HepG2 (cell line): ENCODE results near the gene BBS1. TPM values are rescaled to one million over a fixed set of nuclear protein-coding genes. Genes with fewer than 3 reads are reported as not detected.

ENCODE experiments used
- AGO1 ChIP-seq: fragments of 200-400 bp; formaldehyde crosslinking; IDR thresholded peaks from 2 replicates; pipeline ENCODE4 v1.6.1; 2017; ENCODE audit warnings: mild to moderate bottlenecking, low read depth, low read length, moderate library complexity; ENCODE audit not compliant: poor library complexity, severe bottlenecking
- BORCS8-MEF2B ChIP-seq: sonication (generic); formaldehyde crosslinking; IDR thresholded peaks from 2 replicates; pipeline ENCODE4 v1.8.0; 2022; ENCODE audit warnings: mild to moderate bottlenecking, missing genetic modification reagents
- CCDC6 ChIP-seq: sonication (generic); formaldehyde crosslinking; IDR thresholded peaks from 2 replicates; pipeline ENCODE4 v1.8.1; 2022; ENCODE audit warnings: mild to moderate bottlenecking, missing genetic modification reagents, moderate library complexity
- CEBPZ ChIP-seq: IDR thresholded peaks from 2 replicates; pipeline ENCODE4 v1.6.1; 2012; ENCODE audit warnings: low read length, improper control_type of control experiment
- EHMT2 ChIP-seq: fragments of 200-600 bp; sonication (generic); IDR thresholded peaks from 2 replicates; pipeline ENCODE4 v1.7.0; 2017; ENCODE audit warnings: antibody characterized with exemption, low read depth, low read length, borderline replicate concordance
- ELK4 ChIP-seq: sonication (generic); formaldehyde crosslinking; IDR thresholded peaks from 2 replicates; pipeline ENCODE4 v1.9.0; 2021; ENCODE audit warnings: missing genetic modification reagents, borderline replicate concordance
- KDM3A ChIP-seq: IDR thresholded peaks from 2 replicates; pipeline ENCODE4 v1.6.1; 2018; ENCODE audit warnings: low read depth, missing compliant biosample characterization
- LCORL ChIP-seq, 2 experiments: fragments of 450-650 bp in 1 of 2; sonication (generic) in 1 of 2; formaldehyde crosslinking in 1 of 2; IDR thresholded peaks; 2 replicates each; pipeline versions ENCODE4 v1.5.0 to v1.6.1; 2017 to 2020; ENCODE audit warnings: antibody characterized with exemption in 1 of 2, missing genetic modification reagents in 1 of 2
- MAFG ChIP-seq: sonication (generic); formaldehyde crosslinking; IDR thresholded peaks from 2 replicates; pipeline ENCODE4 v1.5.1; 2020; ENCODE audit warnings: mild to moderate bottlenecking, missing genetic modification reagents
- NFYB ChIP-seq: sonication (generic); formaldehyde crosslinking; IDR thresholded peaks from 2 replicates; pipeline ENCODE4 v1.4.0; 2020; ENCODE audit warnings: missing genetic modification reagents
- PHF21A ChIP-seq: sonication (generic); formaldehyde crosslinking; IDR thresholded peaks from 2 replicates; pipeline ENCODE4 v1.5.0; 2020; ENCODE audit warnings: mild to moderate bottlenecking, missing genetic modification reagents
- PRDM15 ChIP-seq: sonication (generic); formaldehyde crosslinking; IDR thresholded peaks from 2 replicates; pipeline ENCODE4 v1.4.0; 2020; ENCODE audit warnings: missing genetic modification reagents
- RARG ChIP-seq: sonication (generic); formaldehyde crosslinking; IDR thresholded peaks from 2 replicates; pipeline ENCODE4 v1.4.0; 2020; ENCODE audit warnings: low read depth, mild to moderate bottlenecking, missing genetic modification reagents
- SMARCE1 ChIP-seq: fragments of 450-650 bp; IDR thresholded peaks from 2 replicates; pipeline ENCODE4 v1.6.1; 2017; ENCODE audit warnings: borderline replicate concordance
- TERF1 ChIP-seq: sonication (generic); formaldehyde crosslinking; IDR thresholded peaks from 2 replicates; pipeline ENCODE4 v1.8.0; 2022; ENCODE audit warnings: mild to moderate bottlenecking, missing genetic modification reagents, moderate library complexity
- ZKSCAN8 ChIP-seq: IDR thresholded peaks from 2 replicates; pipeline ENCODE4 v1.6.1; 2016; ENCODE audit warnings: borderline replicate concordance, missing genetic modification reagents, missing compliant biosample characterization
- ZNF772 ChIP-seq: sonication (generic); formaldehyde crosslinking; IDR thresholded peaks from 2 replicates; pipeline ENCODE4 v1.5.0; 2020; ENCODE audit warnings: mild to moderate bottlenecking, missing genetic modification reagents
- ZNF776 ChIP-seq: sonication (generic); formaldehyde crosslinking; IDR thresholded peaks from 2 replicates; pipeline ENCODE4 v1.4.0; 2020; ENCODE audit warnings: mild to moderate bottlenecking, missing genetic modification reagents
- polyA plus RNA-seq, 8 experiments: library from polyadenylated mRNA; depleted of rRNA in 3 of 8; stranded (reverse) in 7 of 8; unstranded in 1 of 8; fragments of >200 nt; fragmentation: Illumina TruSeq in 4 of 8; extraction: Trizol in 4 of 8; gene quantifications; 2 replicates each; pipeline versions ENCODE4 v1.2.1 to v1.2.3, GENCODE V29; 2011 to 2016; ENCODE audit warnings: low read depth in 4 of 8, missing spikeins in 1 of 8, mixed read lengths in 1 of 8; ENCODE audit not compliant: insufficient read depth in 1 of 8
- total RNA-seq, 5 experiments: library from RNA; depleted of rRNA; stranded (reverse); fragments of >200 nt; fragmentation: Illumina TruSeq; extraction: Trizol; gene quantifications; 2 replicates each; pipeline ENCODE4 v1.2.3, GENCODE V29; 2016; ENCODE audit warnings: low read depth in 1 of 5

The BBS1 gene
- total and polyA plus RNA-seq, 2 of the 13 experiments (the other 11 are each of a cell fraction or from before 2014, with no cell fraction given): 11.7 to 14.1 TPM

GRCh38 chr11:66545701-66546367, 35.4 kb downstream of the BBS1 start, which contains the start of gene ZDHHC24 (continued):
- TF ChIP-seq EHMT2 (no peak), KDM3A (CRISPR knock-in tag) (no peak), NFYB (CRISPR knock-in tag) (peak; percentile 92), RARG (CRISPR knock-in tag) (no peak), LCORL (IDR thresholded peaks at IDR 0.05) (no peak), LCORL (CRISPR knock-in tag; IDR thresholded peaks at IDR 0.05) (peak; percentile 11; the same call in 1 of the 2 replicates), CEBPZ (no peak), PRDM15 (CRISPR knock-in tag) (peak; percentile 58; the same call in 1 of the 2 replicates), SMARCE1 (no peak), ZKSCAN8 (CRISPR knock-in tag) (no peak), ZNF772 (peak; percentile 37), ZNF776 (peak; percentile 82; the same call in 1 of the 2 replicates), CCDC6 (CRISPR knock-in tag) (0 out of 2 replicates have a peak, but pooled peaks have one; percentile 21), BORCS8-MEF2B (CRISPR knock-in tag) (peak; percentile 62; the same call in 1 of the 2 replicates), TERF1 (CRISPR knock-in tag) (0 out of 2 replicates have a peak, but pooled peaks have one; percentile 14), MAFG (no peak), AGO1 (peak; percentile 18), PHF21A (CRISPR knock-in tag) (0 out of 2 replicates have a peak, but pooled peaks have one; percentile 30), ELK4 (CRISPR knock-in tag) (no peak)
